Right renal pelvis (tissue), 4 donors: ENCODE data around the gene HTR3D. TPM values are rescaled to one million over a fixed set of nuclear protein-coding genes. Genes with fewer than 3 reads are reported as not detected.
"Not testable (repeated sequence)": the region's sequence is repeated elsewhere in the genome, so short reads cannot be mapped to it uniquely, and the experiment has no call there.

ENCODE experiments used
- DNase-seq, 4 donors: peaks; one replicate each; pipeline ENCODE4 v3.0.0-alpha.2; 2013; ENCODE audit warnings: low read depth in 4 of 4, low spot score in 3 of 4, missing footprints in 1 of 4
- polyA plus RNA-seq, 4 donors: library from polyadenylated mRNA; unstranded; fragments of 120-200 nt; gene quantifications; one replicate each; pipeline ENCODE4 v1.2.1, GENCODE V29; 2013; ENCODE audit not compliant: insufficient read length in 4 of 4

The HTR3D gene
- polyA plus RNA-seq, 4 donors, result not detected

- DNase-seq, result no peak
Measured at GRCh38 chr3:184015381-184016019, 16.0 kb upstream of the HTR3D start.

- DNase-seq, result no peak
Measured at GRCh38 chr3:184016169-184016570, 15.4 kb upstream of the HTR3D start.

GRCh38 chr3:184016811-184017671 lies 14.5 kb upstream of the HTR3D start:
- peak in 2 of 4 donors; percentile 50 to 54 for DNase-seq

GRCh38 chr3:184017672-184018423 lies 13.7 kb upstream of the HTR3D start, which contains the start of gene ABCC5:
ABCC5 (minus strand) TSS chr3:184017884; CDS start chr3:184014392, 3,492 bp downstream.
- DNase-seq, result peak; percentile 84 to 89 (median 85)

- no peak for DNase-seq
Measured at GRCh38 chr3:184018424-184018973, 13.0 kb upstream of the HTR3D start.

GRCh38 chr3:184022323-184022722 lies 9.2 kb upstream of the HTR3D start:
- no peak for DNase-seq

- not testable (repeated sequence) for DNase-seq
Measured at GRCh38 chr3:184025256-184025655, 6.3 kb upstream of the HTR3D start.

GRCh38 chr3:184028275-184028890 lies 3.2 kb upstream of the HTR3D start:
- DNase-seq, result not testable (repeated sequence)

GRCh38 chr3:184029443-184029842 lies 2.1 kb upstream of the HTR3D start:
- no peak for DNase-seq

GRCh38 chr3:184030536-184030935 lies 1.0 kb upstream of the HTR3D start:
- DNase-seq, result no peak

GRCh38 chr3:184037816-184038215 lies 6.3 kb downstream of the HTR3D start:
- DNase-seq, result no peak

GRCh38 chr3:184038307-184038706 lies 6.8 kb downstream of the HTR3D start:
- DNase-seq, result not testable (repeated sequence)

- DNase-seq, result no peak
Measured at GRCh38 chr3:184039414-184039813, 7.9 kb downstream of the HTR3D start.

- no peak for DNase-seq
Measured at GRCh38 chr3:184040010-184040409, 8.5 kb downstream of the HTR3D start.

- no peak for DNase-seq
Measured at GRCh38 chr3:184042617-184043016, 11.1 kb downstream of the HTR3D start.

- DNase-seq, result no peak
Measured at GRCh38 chr3:184045995-184046394, 14.5 kb downstream of the HTR3D start.

- no peak for DNase-seq
Measured at GRCh38 chr3:184050217-184050847, 18.8 kb downstream of the HTR3D start.

- DNase-seq, result no peak
Measured at GRCh38 chr3:184052767-184053166, 21.2 kb downstream of the HTR3D start, which contains the start of gene HTR3C. HTR3C (plus strand) TSS chr3:184053047; CDS start chr3:184053081, 34 bp downstream.

GRCh38 chr3:184058029-184058428 lies 26.5 kb downstream of the HTR3D start:
- no peak for DNase-seq

- DNase-seq, result no peak
Measured at GRCh38 chr3:184059424-184059823, 27.9 kb downstream of the HTR3D start.
